ENCODE measurements around the gene EMD.
A peak's percentile ranks its signal among the peaks of the same experiment; 100 is the strongest.

EMD gene

DNA sequence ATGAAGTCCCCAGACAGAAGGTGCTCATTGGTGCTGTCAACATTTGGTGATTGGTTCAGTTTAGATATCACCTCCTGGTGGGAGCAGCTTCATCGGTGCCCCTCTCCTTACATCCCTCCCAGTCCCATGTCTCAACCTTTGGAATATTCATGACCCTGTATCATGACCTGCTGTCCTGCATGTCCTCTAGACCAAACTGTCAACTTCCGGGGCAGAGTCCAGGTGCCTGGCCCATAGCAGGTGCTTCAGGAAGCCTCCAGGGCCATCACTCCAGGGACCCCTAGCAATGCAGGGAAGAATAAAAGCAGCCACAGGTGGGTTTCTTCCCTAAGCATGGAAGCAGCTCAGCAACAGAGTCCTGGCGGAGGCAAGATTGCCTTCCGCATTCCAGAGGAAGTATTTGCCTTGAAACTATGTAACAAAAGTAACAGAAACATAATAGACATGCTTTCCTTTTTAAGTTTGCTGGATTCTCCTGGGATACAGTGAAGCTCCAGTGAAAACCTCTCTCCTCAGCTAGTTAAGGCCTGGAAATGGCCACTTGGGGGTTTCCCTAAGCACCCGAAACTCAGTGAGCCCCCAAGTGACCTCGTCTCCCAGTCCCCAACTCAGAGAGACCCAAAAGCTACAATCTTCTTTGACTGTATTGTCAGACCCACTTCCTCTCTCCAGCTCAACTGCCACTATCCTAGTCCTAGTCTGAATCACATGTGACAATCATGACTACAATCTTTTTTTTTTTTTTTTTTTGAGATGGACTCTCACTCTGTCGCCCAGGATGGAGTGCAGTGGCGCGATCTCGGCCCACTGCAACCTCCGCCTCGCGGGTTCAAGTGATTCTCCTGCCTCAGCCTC is 48.0 kb downstream of the EMD start:
- DNase-seq: no peak

DNA sequence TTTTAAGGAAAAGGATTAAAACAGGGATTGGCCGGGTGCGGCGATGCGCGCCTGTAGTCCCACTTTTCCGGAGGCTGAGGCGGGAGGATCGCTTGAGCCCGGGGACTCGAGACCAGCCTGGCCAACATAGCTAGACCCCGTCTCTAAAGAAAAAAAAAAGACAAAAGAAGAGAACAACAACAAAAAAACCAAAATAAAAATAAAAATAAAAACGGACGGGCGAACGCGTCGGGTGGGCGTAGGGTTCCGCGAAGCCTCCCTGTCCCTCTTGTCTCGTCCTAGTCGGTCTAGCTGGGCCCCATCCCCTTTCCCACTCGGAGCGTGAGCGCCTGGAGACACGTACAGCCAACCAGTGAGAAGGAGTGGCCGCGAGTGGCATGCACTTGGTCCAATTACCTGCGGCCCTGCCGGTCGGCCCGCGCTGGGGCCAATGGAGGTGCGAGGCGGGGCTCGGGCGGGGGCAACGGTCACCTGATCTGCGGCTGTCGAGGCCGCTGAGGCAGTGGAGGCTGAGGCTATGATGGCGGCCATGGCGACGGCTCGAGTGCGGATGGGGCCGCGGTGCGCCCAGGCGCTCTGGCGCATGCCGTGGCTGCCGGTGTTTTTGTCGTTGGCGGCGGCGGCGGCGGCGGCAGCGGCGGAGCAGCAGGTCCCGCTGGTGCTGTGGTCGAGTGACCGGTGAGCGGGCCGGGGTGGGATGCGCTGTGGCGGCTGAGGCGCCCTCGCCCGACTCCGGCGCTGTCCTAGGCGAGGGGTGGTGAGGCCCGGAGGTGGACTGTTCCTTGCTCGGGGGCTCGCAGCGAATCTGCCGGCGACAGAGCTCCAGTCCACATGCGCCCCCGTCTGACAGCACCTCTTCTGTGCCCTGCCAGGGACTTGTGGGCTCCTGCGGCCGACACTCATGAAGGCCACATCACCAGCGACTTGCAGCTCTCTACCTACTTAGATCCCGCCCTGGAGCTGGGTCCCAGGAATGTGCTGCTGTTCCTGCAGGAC is 49.4 kb downstream of the EMD start, which contains the start of gene ATP6AP1:
Gene ATP6AP1 (plus strand): TSS at position 502 of the 996 bp plus-strand sequence. CDS start 16 bp downstream, at position 518.
- peak; percentile 85 for DNase-seq

DNA sequence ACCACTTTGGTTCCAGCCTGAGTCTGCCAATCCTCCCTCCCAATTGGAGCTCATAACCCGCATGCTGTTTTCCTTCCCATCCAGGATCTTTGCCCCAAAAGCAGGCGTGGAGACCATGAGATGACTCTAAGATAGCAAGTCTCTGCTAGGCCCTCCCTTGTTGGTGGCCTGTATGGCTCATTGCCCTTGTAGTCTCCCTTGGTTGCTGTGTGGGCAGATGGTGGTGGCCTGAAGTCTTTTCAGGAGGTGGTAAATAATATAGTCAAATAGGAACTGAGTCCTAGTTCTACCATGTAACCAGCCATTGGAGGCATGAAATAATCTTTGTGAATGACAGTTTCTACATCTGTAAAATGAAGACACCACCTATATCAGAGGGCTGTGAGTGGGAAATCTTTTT is 50.6 kb downstream of the EMD start:
- no peak for DNase-seq

DNA sequence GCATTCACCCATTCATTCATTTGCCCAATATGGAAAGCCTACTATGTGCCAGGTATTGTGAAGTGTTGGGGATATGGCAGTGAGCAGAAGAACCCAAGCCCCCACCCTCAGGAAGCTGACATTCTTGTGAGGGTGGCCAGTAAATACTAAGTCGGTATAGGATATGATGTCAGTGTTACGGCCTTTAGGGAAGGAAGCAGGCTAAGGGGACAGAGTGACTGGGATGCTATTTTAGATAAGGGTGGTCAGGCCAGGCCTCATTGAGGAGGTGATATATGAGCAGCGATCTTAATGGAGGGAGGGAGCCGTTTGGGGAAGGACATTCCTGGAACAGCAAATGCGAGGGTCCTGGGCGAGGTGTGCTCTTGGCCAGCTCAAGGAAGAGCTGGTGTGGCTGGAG is 51.4 kb downstream of the EMD start:
- DNase-seq: no peak

DNA sequence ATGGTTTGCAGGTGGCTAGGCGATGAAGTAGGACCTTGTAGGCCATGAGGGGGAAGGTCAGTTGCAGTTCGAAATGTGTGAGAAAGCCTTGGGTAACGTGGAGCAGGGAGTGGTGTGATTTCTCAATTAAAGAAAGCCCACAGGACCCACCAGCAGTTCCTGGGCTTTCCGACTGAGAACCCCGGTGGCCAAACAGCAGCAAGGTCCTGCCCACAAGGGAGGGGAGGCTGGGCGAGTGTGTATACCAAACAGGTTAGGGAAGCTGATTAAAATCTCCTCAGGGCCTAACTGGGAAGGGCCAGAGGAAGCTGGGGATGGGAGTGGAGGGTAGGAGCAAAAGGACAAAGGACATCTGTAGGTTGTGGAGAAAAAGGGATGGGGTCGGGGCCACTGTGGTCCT is 51.8 kb downstream of the EMD start:
- no peak for DNase-seq

Measured in activated CD4-positive, CD25-positive, alpha-beta regulatory T cell treated with anti-CD3 and anti-CD28 coated beads, Interleukin-2, amount 50 U/mL, for 72 hours (primary cell).